Measurements from ENCODE around the gene SPATA2.
"Not testable (repeated sequence)": the region's sequence is repeated elsewhere in the genome, so short reads cannot be mapped to it uniquely, and the experiment has no call there.

SPATA2 gene

GRCh38 chr20:49863666-49864065 is 51.7 kb downstream of the SPATA2 start:
- Histone ChIP-seq H3K79me2 (ENCODE audit: insufficient read depth, low read length) (no peaks in the 10 kb centered on the region), H3K9me2 (ENCODE audit: low read depth, low read length) (no peaks in the 10 kb centered on the region), H3K27me3 (ENCODE audit: insufficient read depth, low read length) (no peaks in the 10 kb centered on the region), H4K20me1 (ENCODE audit: insufficient read depth, low read length) (no peaks in the 10 kb centered on the region), H3K36me3 (ENCODE audit: insufficient read depth, low read length) (peaks cover 61% of the 10 kb centered on the region; the same call in 1 of the 2 replicates), H3K9me3 (ENCODE audit: low read length) (no peaks in the 10 kb centered on the region), H3K4me3 (ENCODE audit: low read depth, low read length, poor library complexity, severe bottlenecking) (no peak overlapping the region), H3K27ac (ENCODE audit: low read depth, low read length, poor library complexity, severe bottlenecking) (no peak overlapping the region), H3K4me1 (ENCODE audit: insufficient read depth, low read length, severe bottlenecking) (peaks cover 21% of the 10 kb centered on the region), H2AFZ (ENCODE audit: low read length) (no peak overlapping the region), H3K4me2 (ENCODE audit: low read length) (no peak overlapping the region), H3K9ac (ENCODE audit: low read length) (no peak overlapping the region), H3F3A (ENCODE audit: insufficient read depth, low read length) (no peaks in the 10 kb centered on the region)
- no peak for TF ChIP-seq CTCF (IDR thresholded peaks at IDR 0.05; ENCODE audit: low read length)
- TF ChIP-seq EZH2 (IDR thresholded peaks at IDR 0.05; ENCODE audit: borderline replicate concordance, low read length), result no peak

GRCh38 chr20:49862607-49863200 is 52.6 kb downstream of the SPATA2 start:
- no peaks in the 10 kb centered on the region for H3K79me2 ChIP-seq (ENCODE audit: insufficient read depth, low read length)
- no peak overlapping the region for H3K4me2 ChIP-seq (ENCODE audit: low read length)
- H3F3A ChIP-seq (ENCODE audit: insufficient read depth, low read length), result no peaks in the 10 kb centered on the region
- no peak for TF ChIP-seq EZH2 (IDR thresholded peaks at IDR 0.05; ENCODE audit: borderline replicate concordance, low read length)
- TF ChIP-seq CTCF (IDR thresholded peaks at IDR 0.05; ENCODE audit: low read length), result no peak
- H3K9me3 ChIP-seq (ENCODE audit: low read length), result no peaks in the 10 kb centered on the region
- peaks cover 59% of the 10 kb centered on the region; the same call in 1 of the 2 replicates for H3K36me3 ChIP-seq (ENCODE audit: insufficient read depth, low read length)
- no peak overlapping the region for H3K9ac ChIP-seq (ENCODE audit: low read length)
- H3K4me3 ChIP-seq (ENCODE audit: low read depth, low read length, poor library complexity, severe bottlenecking), result no peak overlapping the region
- H4K20me1 ChIP-seq (ENCODE audit: insufficient read depth, low read length), result no peaks in the 10 kb centered on the region
- H3K9me2 ChIP-seq (ENCODE audit: low read depth, low read length), result no peaks in the 10 kb centered on the region
- H3K4me1 ChIP-seq (ENCODE audit: insufficient read depth, low read length, severe bottlenecking), result peaks cover 13% of the 10 kb centered on the region
- H2AFZ ChIP-seq (ENCODE audit: low read length), result no peak overlapping the region
- H3K27ac ChIP-seq (ENCODE audit: low read depth, low read length, poor library complexity, severe bottlenecking), result no peak overlapping the region
- H3K27me3 ChIP-seq (ENCODE audit: insufficient read depth, low read length), result no peaks in the 10 kb centered on the region

- H3K9ac ChIP-seq (ENCODE audit: low read length); H3K4me2 ChIP-seq (ENCODE audit: low read length); H3K79me2 ChIP-seq (ENCODE audit: insufficient read depth, low read length); H3K27me3 ChIP-seq (ENCODE audit: insufficient read depth, low read length); H3K4me1 ChIP-seq (ENCODE audit: insufficient read depth, low read length, severe bottlenecking); H2AFZ ChIP-seq (ENCODE audit: low read length); H3K9me3 ChIP-seq (ENCODE audit: low read length); H4K20me1 ChIP-seq (ENCODE audit: insufficient read depth, low read length); H3F3A ChIP-seq (ENCODE audit: insufficient read depth, low read length); H3K4me3 ChIP-seq (ENCODE audit: low read depth, low read length, poor library complexity, severe bottlenecking); H3K27ac ChIP-seq (ENCODE audit: low read depth, low read length, poor library complexity, severe bottlenecking); H3K9me2 ChIP-seq (ENCODE audit: low read depth, low read length): not testable (repeated sequence)
- H3K36me3 ChIP-seq (ENCODE audit: insufficient read depth, low read length), result peaks cover 72% of the 10 kb centered on the region; the same call in 1 of the 2 replicates
Measured at GRCh38 chr20:49861232-49861631, 54.1 kb downstream of the SPATA2 start.

- Histone ChIP-seq H3K27me3 (ENCODE audit: insufficient read depth, low read length) (no peaks in the 10 kb centered on the region), H3K36me3 (ENCODE audit: insufficient read depth, low read length) (peaks cover 73% of the 10 kb centered on the region; the same call in 1 of the 2 replicates), H3K9me3 (ENCODE audit: low read length) (no peaks in the 10 kb centered on the region), H3K9ac (ENCODE audit: low read length) (no peak overlapping the region), H3K4me1 (ENCODE audit: insufficient read depth, low read length, severe bottlenecking) (peaks cover 3% of the 10 kb centered on the region), H3F3A (ENCODE audit: insufficient read depth, low read length) (no peaks in the 10 kb centered on the region), H4K20me1 (ENCODE audit: insufficient read depth, low read length) (no peaks in the 10 kb centered on the region), H3K27ac (ENCODE audit: low read depth, low read length, poor library complexity, severe bottlenecking) (no peak overlapping the region), H3K4me3 (ENCODE audit: low read depth, low read length, poor library complexity, severe bottlenecking) (no peak overlapping the region), H2AFZ (ENCODE audit: low read length) (no peak overlapping the region), H3K4me2 (ENCODE audit: low read length) (no peak overlapping the region), H3K79me2 (ENCODE audit: insufficient read depth, low read length) (no peaks in the 10 kb centered on the region), H3K9me2 (ENCODE audit: low read depth, low read length) (no peaks in the 10 kb centered on the region)
- TF ChIP-seq EZH2 (IDR thresholded peaks at IDR 0.05; ENCODE audit: borderline replicate concordance, low read length) (no peak), CTCF (IDR thresholded peaks at IDR 0.05; ENCODE audit: low read length) (no peak)
Measured at GRCh38 chr20:49859807-49860206, 55.5 kb downstream of the SPATA2 start.

Measured in OCI-LY1 (cell line).